NCI-H2227 (cell line): ENCODE measurements around the gene KLHL11.
"Not testable (repeated sequence)": the region's sequence is repeated elsewhere in the genome, so short reads cannot be mapped to it uniquely, and the experiment has no call there.

ENCODE experiments used
- DNase-seq: peaks from one replicate; lab custom pipeline; 2025; ENCODE audit not compliant: unreplicated experiment; lab: John Stamatoyannopoulos, UW

The KLHL11 gene

GRCh38 chr17:41837761-41838538 is 27.3 kb downstream of the KLHL11 start, which contains the start of gene KLHL10:
KLHL10 (plus strand) TSS chr17:41837825; CDS start chr17:41837933, 108 bp downstream.
- no peak for DNase-seq

DNA sequence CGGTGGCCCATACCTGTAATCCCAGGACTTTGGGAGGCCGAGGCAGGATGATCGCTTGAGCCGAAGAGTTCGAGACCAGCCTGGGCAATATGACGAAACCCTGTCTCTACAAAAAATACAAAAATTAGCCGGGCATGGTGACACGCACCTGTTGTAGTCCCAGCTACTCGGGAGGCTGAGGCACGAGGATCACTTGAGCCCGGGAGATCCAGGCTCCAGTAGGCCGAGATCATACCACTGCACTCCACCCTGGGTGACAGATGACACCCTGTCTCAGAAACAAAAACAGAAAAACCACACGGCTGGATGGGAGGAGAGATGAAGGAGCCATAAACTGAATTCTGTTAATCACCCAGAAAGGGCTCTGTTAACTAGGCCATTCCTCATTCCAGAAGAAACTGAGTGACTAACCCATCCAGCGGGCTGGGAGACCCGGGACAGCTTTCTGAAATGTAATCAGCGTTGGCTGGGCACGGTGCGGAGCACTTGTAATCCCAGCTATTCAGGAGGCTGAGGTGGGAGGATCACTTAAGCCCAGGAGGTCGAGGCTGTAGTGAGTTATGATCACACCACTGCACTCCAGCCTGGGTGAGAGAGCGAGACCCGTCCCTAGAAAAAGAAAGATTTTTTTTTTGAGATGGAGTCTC is 28.6 kb downstream of the KLHL11 start:
- no peak for DNase-seq

DNA sequence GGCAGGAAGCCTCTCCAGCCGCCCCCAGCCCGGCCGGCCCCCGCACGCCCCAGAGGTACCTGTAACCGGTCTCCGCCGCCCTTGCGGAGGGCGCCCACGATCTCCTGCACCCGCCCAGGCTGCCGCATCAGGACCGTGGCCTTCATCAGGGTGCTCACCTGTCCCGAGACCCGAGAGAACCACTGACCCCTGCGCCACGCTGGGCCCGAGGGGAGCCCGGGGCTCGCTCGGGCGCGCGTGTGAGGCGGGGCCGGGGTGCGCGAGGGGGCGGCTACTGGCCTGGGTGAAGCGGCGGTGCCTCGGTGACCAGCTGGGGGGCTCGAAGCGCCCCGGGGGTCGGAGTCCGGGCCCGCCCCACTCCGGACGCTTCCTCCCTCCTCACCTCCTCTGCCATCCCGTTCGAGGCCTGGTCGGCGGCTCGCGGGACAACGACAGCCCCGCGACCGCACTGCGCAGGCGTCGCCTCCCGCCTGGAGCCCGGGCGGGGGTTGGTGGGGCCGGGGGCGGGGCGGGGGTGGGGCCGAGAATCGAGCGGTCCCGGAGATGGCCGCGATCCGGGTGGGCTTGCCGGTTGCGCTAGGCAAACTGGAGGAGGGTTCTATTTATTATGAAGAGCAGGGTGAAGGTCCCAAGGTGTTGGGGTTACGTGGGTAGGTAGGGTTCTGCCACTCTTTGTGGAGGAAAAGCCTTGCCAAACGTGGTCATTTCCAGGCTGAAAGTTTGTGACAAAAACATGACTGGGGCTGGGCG is 29.2 kb downstream of the KLHL11 start, which contains the start of gene NT5C3B:
TSS of gene NT5C3B (minus strand) at position 433 of the 750 bp plus-strand sequence. CDS start at position 394, 39 bp downstream.
- DNase-seq: peak; percentile 75

GRCh38 chr17:41835214-41835799 is 29.9 kb downstream of the KLHL11 start:
- DNase-seq: no peak

- DNase-seq: not testable (repeated sequence)
These were observed 35.3 kb downstream of the KLHL11 start for GRCh38 chr17:41829961-41830360.

DNA sequence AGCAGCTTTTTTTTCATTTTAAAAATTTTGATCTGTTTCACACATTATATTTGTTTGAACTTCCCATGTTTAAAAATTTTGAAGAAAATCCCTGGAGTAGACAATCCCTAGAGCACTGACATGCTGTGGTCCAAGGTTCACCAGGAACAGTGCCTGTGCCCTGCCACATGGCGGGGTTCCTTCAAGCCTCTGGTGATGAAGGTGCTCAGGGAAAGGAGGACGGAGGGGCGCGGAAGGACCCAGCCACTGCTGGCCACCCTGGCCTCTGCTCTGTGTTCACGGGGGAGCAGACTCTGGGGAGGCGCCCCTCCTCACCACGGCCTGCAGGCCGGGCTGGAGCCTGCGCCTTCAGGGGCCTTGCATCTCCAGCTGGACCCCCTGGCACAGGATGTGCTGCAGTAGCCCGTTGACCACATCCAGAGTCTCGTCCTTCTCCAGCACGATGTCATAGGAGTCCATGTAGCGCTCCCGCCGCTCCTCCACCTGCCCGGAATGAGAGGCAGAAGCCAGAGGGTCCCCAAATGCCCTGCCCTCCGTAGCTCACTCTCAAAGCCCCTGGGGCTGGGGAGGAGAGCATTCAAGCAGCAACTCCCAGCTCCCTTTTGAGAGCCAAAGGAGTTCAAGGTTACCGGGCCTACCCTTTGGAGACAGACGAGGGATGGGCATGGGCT is 39.9 kb downstream of the KLHL11 start:
- DNase-seq: no peak

GRCh38 chr17:41824086-41824485 is 41.1 kb downstream of the KLHL11 start:
- no peak for DNase-seq

DNA sequence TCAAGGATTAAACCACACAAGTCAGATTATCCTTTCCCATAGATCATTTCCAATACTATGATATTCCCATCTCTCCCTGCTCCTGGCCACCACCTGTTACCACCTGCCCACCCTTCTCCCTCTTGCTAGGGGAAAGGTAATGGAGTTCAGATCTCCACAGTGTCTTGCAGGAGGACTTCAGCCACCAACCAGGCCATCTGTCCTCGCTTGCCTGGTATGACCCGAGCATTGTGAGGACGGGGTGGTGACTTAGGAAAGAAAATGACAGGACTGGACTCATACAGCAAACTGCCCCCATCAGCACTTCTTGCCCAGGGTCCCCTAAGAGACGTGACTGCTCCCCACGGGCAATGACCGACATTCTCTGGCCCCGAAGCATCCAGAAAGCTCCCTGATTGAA is 41.6 kb downstream of the KLHL11 start:
- no peak for DNase-seq

DNA sequence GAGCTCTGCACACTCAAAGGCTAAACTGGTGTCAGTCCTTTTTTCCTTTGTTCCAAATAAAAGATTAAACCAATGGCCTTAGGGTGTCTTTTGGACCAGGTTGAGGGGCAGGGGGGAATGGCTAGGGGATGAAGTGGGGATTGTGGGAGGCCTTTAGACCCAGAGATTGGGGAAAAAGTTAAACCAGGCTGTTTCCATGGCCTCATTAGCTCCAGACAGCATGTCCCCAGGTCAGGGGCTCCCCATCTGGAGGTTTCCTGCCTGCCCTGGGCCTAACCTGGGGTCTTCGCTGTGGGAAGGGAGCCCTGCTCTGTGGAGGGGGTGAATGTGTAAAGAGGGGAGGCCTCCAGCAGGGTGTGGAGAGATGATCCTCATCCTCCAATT is 42.1 kb downstream of the KLHL11 start:
- DNase-seq: no peak

DNA sequence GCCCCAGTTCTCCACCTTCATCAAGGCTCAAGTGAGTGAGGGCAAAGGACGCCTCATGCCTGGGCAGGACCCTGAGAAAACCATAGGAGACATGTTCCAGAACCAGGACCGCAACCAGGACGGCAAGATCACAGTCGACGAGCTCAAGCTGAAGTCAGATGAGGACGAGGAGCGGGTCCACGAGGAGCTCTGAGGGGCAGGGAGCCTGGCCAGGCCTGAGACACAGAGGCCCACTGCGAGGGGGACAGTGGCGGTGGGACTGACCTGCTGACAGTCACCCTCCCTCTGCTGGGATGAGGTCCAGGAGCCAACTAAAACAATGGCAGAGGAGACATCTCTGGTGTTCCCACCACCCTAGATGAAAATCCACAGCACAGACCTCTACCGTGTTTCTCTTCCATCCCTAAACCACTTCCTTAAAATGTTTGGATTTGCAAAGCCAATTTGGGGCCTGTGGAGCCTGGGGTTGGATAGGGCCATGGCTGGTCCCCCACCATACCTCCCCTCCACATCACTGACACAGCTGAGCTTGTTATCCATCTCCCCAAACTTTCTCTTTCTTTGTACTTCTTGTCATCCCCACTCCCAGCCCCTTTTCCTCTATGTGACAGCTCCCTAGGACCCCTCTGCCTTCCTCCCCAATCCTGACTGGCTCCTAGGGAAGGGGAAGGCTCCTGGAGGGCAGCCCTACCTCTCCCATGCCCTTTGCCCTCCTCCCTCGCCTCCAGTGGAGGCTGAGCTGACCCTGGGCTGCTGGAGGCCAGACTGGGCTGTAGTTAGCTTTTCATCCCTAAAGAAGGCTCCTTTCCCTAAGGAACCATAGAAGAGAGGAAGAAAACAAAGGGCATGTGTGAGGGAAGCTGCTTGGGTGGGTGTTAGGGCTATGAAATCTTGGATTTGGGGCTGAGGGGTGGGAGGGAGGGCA is 42.7 kb downstream of the KLHL11 start:
- DNase-seq: no peak

- DNase-seq: no peak
These were observed 43.4 kb downstream of the KLHL11 start for GRCh38 chr17:41821776-41822175.

DNA sequence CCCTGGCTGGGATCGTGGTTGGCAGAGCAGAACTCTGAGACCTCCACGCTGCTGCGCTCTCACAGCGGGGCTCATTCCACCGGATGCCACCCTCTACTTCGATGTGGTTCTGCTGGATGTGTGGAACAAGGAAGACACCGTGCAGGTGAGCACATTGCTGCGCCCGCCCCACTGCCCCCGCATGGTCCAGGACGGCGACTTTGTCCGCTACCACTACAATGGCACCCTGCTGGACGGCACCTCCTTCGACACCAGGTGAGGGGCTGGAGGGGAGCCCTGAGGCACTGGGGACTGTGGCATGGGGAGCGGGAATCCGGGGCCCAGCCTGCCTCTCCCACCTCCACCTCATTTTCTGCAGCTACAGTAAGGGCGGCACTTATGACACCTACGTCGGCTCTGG is 47.2 kb downstream of the KLHL11 start:
- DNase-seq: no peak

GRCh38 chr17:41816637-41817320 is 48.4 kb downstream of the KLHL11 start:
- DNase-seq: no peak

DNA sequence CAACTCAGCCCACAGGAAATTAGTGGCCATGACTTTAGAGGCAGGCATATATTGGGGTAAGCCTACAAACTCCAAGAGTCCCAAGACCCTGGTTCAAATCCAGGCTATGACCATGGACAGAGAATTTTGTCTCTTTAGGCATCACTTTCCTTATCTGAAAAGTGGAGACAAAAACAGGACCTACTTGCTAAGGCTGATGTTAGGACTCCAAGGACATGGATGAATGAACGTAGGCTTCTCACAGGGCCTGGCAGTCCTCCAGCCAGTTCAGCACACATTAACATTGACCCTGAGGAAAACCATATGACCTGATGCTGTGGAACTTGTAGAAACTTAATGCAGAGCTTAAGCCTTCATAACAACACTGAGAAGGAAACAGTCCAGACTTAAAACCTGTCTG is 51.0 kb downstream of the KLHL11 start:
- DNase-seq: no peak

- no peak for DNase-seq
These were observed 51.5 kb downstream of the KLHL11 start for GRCh38 chr17:41813699-41814124.

DNA sequence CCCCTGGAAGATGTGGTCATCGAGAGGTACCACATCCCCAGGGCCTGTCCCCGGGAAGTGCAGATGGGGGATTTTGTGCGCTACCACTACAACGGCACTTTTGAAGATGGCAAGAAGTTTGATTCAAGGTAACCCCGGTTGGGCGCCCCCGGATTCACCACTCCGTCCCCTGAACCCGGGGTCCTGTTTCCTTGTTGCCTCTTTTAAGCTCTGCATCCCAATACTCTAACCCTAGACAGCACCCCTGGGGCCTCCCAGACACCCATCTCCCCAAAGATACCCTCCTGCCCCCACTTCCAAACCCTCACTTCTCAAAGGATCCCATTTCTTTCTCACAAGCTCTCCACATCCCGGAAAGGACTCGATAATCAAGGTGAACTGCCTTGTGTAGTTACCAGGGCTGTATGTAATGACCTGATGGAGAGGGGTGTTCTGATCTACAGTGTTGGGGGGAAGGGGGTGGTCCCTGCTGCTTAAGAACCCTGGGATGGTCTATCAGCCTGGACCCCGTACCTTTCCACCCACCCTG is 52.0 kb downstream of the KLHL11 start:
- DNase-seq: no peak

- peak; percentile 90 for DNase-seq
These were observed 52.7 kb downstream of the KLHL11 start, which contains the start of gene FKBP10 for GRCh38 chr17:41812381-41813151. FKBP10 (plus strand) TSS chr17:41813004; CDS start chr17:41813035, 31 bp downstream.
